Gastroesophageal sphincter (tissue), 3 donors: ENCODE results near the gene FZD1.

ENCODE experiments used
- CTCF ChIP-seq, 4 experiments: fragments of 200-600 bp in 2 of 4; fragments of 450-650 bp in 2 of 4; sonication (generic) in 1 of 4; IDR thresholded peaks; one replicate each; pipeline ENCODE4 v1.5.1; 2017 to 2019; ENCODE audit warnings: antibody characterized with exemption in 4 of 4, mild to moderate bottlenecking in 2 of 4, moderate library complexity in 2 of 4
- EP300 ChIP-seq: sonication (generic); formaldehyde crosslinking; IDR thresholded peaks from one replicate; pipeline ENCODE4 v1.6.1; 2017; ENCODE audit warnings: antibody characterized with exemption, mild to moderate bottlenecking
- POLR2A ChIP-seq, 2 donors: fragments of 450-650 bp; IDR thresholded peaks; one replicate each; pipeline ENCODE4 v1.6.1; 2017; ENCODE audit warnings: antibody characterized with exemption in 2 of 2, mild to moderate bottlenecking in 2 of 2, moderate library complexity in 1 of 2
- POLR2AphosphoS5 ChIP-seq: sonication (generic); formaldehyde crosslinking; IDR thresholded peaks from one replicate; pipeline ENCODE4 v1.6.1; 2017; ENCODE audit warnings: antibody characterized with exemption

DNA sequence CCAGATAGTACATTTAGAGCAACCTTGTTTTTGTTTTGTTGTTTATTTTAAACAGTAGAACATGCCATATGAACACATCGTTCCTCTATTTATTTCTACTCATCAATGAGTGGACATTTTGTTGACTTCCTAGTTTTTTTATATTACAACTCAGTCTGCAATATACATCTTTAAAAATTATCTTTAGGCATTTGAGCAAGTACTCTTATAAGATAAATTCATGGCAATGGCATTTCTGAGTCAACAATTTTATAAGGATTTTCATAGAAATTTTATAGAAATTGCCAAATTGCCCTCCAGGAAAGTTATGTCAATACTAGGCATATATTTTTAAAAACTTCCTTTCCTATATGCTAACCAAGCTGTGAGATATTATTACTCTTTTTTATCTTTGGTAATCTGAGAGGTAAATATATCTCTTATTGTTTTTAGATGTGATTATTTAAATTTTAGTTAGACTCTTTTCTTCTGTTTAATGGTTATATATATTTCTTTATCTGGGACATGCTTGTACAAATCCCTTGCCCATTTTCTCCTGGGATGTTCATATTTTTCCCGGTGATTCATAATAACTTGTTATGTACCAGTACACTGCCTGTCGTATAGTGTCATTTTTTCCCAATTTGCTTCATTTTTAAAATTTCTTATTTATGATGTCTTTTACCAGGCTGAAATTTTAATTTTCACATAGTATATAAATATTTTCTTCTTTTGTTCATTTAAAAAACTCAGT lies 50.5 kb downstream of the FZD1 start:
- TF ChIP-seq CTCF (IDR thresholded peaks at IDR 0.05) (no peak), POLR2A (IDR thresholded peaks at IDR 0.05) (no peak), POLR2AphosphoS5 (no peak), EP300 (no peak)
